ENCODE measurements around the gene CHP2.
"Not testable (repeated sequence)": the region's sequence is repeated elsewhere in the genome, so short reads cannot be mapped to it uniquely, and the experiment has no call there.

CHP2 gene

DNA sequence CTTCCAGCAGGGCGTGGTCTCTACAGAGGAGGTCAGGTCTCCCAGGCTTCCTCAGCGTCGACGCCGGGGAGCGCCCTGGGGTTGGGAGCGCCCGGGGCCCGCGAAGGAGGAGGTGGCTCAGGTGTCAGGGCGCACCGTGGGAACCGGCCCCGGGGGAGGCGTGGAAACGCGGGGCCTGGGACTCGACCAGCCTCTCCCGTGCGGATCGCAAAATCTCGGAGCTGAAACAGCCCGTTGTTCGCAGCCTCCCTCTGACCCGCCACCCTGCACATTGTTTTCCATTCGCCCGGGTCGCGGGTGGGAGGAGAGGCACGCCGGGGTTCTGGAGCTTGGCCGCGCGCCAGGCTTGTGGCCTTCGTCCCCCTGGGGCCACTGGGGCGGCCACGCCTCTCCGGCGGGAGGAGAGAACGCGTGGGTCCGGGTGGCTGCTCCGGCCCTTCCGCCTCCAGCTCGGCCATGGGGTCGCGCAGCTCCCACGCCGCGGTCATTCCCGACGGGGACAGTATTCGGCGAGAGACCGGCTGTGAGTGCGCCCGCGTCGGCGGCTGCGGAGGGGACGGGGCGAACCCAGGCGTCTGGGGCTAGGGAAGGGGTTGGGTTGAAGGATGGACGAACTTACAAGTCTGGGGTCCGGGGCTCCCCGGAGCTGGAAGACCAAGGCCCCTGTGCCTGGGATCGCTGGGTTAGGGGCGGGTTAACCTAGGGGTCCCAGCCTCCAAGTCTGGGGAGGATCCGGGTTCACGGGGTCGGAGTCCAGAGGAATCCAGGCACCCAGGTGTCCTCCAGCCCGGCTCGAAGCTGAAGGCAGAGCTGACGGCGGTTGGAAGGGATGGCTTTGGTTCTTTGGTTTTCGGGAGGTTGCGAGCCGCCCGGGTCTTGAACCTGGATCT lies at the start of gene CHP2:
TSS of gene CHP2 (plus strand) at position 433 of the 890 bp plus-strand sequence. CDS start at position 457, 24 bp downstream.
- DNase-seq, result peak; percentile 63

DNA sequence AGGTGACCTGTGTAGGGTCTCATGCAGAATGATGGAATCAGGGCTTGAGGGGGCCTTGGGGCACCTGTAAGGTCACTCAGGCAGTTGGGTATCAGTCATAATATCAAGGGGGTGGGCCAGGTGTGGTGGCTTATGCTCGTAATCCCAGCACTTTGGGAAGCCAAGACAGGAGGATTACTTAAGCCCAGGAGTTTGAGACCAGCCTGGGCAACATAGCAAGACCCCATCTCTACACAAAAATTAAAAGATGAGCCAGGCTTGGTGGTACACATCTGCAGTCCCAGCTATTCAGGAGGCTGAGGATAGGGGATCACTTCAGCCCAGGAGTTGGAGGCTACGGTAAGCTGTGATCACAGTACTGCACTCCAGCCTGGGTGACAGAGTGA lies 49.3 kb upstream of the CHP2 start:
- DNase-seq, result no peak

DNA sequence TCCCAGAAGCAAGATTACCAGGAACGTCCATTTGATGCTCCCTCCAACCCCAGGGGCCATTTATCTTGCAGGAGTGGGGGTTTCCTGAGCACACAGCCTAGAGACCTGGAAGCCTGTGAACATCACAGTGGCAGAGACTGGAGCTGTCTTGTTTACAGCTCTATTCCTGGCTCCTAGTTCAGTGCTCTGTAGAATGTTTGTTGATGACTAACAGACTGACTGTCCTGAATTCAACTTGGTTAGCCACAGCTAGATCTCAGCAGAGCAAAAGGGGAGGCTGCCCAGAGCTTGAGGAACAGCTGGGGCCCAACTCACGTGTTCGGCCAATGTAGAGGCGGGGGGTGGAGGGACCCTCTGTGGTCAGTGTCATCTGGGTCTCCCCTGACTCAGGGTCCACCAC lies 48.4 kb upstream of the CHP2 start:
- no peak for DNase-seq

DNA sequence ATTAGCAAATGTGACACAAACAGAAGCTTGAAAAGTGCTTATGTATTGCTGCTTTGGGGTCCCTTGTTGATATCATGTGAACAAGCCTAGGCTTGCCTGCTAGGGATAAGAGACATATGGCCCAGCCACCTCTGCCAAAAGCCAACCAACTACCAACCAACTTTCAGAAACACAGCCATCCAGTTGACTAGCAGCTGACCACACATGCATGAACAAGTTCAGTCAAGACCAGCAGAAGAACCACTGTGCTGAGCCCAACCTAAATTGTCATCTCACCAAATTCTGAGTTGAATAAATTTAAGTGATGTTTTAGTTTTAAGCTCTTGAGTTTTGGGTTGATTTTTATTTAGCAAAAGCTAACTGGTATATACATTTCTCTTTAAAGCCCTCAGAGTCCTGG lies 45.3 kb upstream of the CHP2 start:
- DNase-seq, result no peak

DNA sequence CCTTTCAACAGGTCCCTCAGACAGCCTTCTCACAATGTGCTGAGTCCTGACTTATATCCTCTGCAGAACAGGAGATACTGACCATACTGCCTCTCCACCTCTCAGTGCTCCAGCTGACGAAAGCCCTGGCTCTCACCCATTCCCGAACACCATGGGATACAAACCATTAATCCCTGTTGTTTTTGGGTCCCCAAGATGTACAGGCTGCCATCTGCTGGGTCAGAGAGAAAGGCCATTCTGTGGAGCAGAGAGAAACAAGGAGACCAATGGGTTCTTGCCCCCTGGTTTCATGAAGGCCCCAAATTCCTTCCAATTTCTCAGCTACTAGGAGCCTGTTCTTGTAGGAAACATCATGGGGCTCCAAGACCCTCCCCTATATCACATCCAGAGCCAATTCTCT lies 44.8 kb upstream of the CHP2 start:
- no peak for DNase-seq

DNA sequence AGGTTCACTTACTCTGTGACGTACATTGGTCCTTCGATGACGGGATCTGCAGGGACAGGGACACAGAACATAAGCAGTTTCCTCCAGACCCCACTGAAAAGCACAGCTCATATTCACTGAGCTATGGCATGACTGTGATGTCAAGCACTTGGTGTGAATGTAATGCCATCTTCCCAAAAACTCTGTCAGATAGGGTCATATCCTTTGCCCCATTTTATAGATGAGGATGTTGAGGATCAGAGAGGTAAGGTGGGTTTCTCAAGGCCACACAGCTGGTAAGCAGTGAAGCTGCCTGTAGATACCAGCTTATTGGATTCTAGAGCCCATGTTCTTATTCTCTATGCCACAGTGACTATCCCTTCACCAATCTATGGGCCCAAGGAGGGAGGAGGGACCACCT lies 44.3 kb upstream of the CHP2 start:
- DNase-seq, result no peak

DNA sequence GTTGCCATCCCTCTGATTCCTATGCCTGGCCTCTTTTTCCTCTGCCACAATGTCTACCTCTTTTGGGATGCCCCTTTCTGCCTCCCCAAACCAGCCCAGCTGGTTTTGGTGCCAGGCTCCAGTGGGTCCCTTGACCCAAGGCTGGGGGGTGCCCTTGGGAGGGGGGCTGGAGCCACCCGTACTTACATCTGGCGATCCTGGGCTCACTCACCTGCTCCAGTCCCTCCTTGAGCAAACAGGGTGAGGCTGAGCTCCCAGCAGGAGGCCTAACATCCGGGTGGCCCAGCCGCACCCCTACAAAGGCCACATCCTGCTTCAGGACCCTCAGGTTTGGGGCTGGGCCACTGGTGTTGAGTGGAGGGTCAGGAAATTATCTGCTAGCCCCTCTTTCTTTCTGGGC lies 43.0 kb upstream of the CHP2 start:
- DNase-seq, result no peak

DNA sequence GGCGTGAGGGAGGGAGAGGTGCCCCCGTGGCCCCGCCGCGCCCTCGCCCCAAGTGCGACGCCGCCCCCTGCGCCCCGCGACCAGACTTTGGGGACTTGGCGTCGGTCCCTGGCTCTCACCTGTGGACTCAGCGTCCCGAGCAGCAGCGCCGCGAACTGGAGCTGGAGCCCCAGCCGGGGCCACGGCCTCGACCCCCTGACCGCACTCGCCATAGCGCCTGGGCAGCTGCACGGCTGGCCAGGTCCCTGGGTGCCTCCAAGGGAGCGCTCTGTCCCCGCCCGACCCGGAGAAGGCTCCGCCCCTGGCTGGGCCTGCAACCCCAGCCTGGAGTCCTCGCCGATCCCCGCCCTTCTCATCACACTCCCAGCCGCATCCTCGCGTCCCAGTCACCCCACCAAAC lies 41.9 kb upstream of the CHP2 start, which contains the start of gene ERN2:
TSS of gene ERN2 (minus strand) at position 247 of the 400 bp plus-strand sequence. CDS start at position 212, 35 bp downstream.
- DNase-seq, result no peak

DNA sequence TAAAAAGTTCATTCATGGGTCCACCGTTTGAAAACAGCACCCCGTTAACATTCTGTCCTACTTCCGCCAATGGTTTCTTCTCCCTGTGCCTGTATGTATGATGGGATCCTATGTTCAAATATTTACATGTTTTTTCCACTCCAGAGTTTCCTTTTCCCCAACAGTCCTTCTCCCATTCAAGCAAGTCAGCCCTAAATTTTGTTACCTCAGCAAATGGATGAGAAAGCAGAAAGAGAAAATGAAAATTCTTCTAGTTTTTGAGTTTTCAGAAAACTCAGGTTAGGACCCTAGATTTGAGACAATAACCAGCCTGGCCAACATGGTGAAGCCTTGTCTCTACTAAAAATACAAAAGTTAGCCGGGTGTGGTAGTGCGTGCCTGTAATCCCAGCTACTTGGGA lies 38.3 kb upstream of the CHP2 start:
- no peak for DNase-seq

DNA sequence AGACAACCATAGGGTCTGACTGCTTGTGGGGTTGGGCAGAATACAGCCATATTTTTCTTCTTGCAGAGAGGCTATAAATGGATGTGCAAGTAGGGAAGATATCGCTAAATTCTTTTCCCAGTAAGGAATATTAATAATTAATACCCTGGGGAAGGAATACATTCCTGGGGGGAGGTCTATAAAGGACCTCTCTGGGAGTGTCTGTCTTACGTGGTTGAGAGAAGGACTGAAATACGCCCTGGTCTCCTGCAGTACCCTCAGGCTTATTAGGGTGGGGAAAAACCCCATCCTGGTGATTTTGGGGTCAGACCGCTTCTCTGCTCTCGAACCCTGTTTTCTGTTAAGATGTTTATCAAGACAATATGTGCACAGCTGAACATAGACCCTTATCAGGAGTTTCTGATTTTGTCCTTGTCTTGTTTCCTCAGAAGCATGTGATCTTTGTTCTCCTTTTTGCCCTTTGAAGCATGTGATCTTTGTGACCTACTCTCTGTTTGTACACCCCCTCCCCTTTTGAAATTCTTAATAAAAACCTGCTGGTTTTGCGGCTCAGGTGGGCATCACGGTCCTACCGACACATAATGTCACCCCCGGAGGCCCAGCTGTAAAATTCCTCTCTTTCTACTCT lies 32.1 kb upstream of the CHP2 start:
- not testable (repeated sequence) for DNase-seq

DNA sequence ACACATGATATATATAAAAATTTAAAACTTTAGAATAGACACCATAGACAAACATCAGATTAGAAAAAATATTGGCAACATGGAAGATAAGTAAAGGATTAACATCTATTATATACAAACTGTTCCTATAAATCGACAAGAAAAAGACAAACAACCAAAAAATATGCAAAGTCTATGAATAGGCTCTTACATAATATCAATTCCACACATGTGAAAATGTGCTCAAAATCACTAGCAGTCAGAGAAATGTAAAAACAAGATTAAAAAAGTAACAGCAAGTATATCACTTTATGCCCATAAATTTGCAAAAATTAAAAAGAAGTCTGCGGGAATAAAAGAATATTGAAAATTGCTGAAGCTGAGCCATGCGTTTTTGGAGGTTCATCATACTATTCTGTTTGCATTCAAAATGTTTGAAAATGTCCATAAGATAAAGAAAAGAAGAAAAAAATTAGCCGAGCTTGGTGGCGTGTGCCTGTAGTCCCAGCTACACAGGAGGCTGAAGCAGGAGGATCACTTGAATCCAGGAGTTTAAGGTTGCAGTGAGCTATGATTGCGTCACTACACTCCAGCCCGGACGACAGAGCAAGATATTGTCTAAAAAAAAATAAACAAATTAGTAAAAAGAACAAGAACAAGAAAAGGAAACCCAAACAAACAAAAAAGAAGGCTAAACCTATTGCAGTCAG lies 30.6 kb upstream of the CHP2 start:
- DNase-seq, result no peak

DNA sequence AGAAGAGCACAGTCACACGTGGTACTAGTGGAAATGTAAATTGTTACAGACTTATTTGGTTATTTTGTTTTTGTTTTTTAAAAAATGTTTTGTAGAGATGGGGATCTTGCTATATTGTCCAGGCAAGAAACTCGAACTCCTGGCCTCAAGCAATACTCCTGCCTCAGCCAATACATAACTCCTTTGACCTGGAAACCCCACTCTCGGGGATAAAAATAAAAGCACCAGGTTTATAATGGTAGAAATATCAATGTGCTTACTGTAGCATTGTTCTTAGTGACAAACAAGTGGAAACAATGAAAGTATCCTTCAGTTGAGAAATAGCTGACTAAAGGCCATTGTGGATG lies 30.1 kb upstream of the CHP2 start:
- no peak for DNase-seq

DNA sequence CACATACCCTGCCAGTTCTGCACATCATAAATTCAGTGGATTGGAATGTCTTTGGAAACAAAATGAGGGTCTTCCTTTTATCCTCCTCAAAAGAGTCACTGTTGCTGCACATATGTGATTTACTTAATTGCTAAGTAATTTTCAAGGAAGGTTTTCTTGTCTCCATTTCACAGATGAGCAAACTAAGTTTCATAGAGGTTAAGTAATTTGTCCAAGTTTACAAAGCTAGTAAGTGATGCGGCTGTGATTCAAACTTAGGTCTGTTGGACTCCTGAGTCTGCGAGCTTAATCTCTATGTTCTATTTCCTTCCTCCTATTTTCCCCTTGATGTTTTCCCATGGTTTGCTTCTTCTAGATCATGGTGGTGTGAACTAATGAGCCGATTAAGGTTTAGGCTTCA lies 28.1 kb upstream of the CHP2 start:
- no peak for DNase-seq

DNA sequence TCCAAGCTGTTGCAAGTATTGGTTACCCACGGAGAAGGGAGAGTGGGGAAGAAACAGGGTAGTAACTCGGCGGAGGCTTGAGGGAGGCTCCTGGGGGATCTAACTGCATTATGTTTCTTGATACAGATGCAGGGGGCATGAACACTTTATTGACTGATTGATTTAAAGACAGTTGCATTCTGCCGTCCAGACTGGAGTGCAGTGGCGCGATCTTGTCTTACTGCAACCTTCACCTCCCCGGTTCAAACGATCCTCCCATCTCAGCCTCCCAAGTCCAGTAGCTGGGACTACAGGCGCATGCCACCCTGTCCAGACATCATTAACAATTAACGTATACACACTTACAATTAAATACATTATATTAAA lies 26.7 kb upstream of the CHP2 start:
- no peak for DNase-seq

DNA sequence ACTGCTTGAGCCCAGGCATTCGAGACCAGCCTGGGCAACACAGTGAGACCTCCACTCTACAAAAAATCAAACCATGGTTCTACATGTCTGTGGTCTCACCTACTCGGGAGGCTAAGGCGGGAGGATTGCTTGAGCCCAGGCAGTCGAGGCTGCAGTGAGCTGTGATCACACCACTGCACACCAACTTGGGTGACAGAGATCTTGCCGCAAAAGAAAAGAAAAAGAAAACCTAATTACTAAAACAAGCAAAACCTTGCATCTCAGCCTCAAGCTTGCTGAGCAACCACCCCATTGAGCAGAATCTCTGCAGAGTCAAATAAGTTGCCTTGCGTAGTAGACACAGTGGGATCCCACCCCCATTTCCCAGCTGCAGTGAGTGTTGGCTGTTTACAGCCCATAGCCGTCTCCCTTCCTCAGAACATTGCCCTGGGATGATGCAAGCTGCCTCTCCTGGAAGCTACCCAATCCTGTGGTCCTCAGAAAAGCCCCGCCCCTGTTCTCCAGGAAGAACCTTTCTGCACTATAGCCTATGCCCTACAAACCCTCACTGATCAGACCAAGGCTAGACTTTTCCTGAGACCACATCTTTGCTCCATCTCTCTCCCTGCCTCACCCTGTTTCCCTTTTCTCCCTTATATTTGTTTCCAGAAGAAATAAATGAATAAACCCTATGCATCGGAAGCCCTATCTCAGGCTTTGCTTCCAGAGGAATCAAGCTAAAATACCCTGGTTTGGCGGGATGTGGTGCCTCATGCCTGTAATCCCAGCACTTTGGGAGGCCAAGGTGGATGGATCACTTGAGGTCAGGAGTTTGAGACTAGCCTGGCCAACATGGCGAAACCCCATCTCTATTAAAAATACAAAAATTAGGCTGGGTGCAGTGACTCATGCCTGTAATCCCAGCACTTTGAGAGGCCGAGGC lies 25.1 kb upstream of the CHP2 start:
- no peak for DNase-seq

DNA sequence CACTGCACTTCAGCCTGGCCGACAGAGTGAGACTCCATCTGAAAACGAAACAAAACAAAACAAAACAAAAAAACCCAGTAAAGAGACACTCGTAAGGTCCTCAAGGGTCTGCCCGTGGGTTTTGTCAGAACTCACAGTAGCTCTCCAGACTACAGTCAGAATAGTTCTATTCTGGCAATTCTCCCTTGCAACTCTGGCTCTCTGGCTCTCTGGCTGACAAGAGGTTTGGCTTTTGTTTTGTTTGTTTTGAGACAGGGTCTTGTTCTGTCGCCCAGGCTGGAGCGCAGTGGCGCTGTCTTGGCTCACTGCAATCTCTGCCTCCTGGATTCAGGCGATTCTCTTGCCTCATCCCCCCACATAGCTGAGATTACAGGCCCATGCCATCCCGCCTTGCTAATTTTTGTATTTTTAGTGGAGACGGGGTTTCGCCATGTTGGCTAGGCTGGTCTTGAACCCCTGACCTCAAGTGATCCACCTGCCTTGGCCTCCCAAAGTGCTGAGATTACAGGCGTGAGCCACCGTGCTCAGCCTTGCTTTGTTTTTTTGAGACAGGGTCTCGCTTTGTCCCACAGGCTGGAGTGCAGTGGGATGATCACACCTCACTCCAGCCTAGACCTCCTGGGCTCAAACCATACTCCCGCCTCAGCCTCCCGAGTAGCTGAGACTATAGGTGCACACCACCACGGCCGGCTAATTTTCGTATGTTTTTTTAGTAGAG lies 20.5 kb upstream of the CHP2 start:
- DNase-seq, result no peak

DNA sequence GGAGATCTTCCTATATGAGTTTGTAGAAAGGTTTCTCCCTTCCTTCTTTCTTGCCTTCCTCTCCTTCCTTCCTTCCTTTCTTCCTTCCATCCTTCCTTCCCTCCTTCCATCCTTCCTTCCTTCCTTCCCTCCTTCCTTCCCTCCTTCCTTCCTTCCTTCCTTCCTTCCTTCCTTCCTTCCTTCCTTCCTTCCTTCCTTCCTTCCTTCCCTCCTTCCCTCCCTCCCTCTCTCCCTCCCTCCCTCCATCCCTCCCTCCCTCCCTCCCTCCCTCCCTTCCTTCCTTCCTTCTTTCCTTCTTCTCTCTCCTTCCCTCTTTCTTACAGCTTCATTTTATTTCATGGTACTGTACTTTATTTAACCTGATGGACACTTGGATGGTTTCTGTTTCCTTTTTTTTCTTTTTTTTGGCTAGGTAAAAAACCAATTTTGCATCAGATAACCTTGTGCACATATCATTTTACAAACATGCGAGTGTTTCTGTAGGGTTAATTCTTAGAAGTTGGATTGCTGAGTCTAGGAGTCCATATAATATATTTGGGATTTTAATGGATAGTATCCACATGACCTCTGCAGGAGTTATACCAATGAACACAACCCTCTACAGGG lies 17.3 kb upstream of the CHP2 start:
- DNase-seq, result not testable (repeated sequence)

DNA sequence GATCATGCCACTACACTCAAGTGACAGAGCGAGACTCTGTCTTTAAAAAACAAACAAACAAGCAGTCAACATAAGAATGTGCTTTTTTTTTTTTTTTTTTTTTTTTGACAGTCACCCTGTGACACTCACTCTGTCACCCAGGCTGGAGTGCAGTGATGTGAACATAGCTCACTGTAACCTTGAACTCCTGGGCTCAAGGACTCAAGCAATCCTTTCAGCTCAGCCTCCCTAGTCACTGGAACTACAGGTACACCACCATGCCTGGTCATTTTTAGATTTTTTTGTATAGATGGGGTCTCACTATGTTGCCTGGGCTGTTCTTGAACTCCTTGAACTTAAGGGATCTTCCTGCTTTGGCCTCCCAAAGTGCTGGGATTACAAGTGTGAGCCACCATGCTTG lies 15.3 kb upstream of the CHP2 start:
- no peak for DNase-seq

DNA sequence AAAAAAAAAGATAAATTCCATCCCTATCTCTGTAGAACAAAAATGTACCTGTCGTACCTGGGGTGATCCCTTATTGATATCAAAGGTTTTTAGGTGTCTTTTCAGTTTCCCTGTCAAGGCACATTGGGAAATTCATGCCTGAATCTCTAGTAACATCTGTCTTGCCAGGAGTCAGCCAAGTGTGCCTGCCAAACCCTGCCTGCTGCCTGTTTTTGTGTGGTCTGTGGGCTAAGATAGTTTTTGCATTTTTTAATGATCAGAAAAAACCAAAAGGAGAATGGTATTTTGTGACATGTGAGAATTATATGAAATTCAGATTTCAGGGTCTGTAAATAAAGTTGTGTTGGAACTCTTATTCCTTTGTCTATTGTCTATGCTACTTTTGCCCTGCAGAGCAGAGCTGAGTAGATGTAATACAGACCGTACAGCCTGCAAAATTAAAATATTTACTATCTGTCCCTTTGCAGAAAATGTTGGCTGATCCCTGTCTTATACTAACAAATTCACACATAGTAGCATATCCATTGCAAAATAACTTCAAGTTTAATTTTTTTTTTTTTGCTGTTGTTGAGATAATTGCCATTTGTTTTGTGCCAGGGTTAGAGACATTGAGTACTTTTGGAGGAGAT lies 13.0 kb upstream of the CHP2 start:
- DNase-seq, result no peak

DNA sequence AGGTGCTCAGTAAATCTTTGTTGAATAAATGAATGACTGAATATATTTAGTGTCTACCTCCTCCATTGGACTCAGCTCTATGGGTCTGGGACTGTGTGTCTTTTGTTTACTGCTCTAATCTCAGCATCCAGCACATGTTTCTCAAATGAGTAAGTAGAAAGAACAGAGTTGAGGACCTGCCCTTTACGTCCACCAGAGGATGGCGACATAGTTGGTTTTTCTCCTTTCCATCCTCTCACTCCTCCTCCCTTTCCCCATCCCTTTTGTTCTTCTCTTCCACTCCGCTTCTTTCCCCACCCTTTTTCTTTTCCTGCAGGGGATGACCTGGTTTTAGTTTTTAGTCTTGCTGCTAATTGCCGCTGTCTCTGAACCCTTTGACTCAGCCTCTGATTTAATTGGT lies 12.1 kb upstream of the CHP2 start:
- DNase-seq, result peak; percentile 22

DNA sequence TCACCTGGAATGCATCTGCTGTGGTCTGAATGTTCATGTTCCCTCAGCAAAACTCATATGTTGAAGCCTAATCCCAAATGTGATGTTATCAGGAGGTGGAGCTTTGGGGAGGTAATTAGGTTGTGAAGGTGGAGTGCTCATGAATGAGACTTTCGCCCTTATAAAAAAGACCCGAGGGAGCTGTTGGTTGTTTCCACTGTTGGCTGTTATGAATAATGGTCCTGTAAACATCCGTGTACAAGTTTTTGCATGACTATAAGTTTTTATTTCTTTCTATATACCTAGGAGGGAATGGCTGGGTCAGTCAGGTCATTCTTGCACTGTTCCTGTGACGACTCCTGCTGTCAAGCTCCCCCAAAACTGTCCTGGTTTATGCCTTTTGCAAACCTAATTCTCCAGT lies 9.6 kb upstream of the CHP2 start:
- DNase-seq, result no peak
